HCT116 (cell line): Measurements from ENCODE around the gene TPD52L1.

Experiments
- MAX ChIP-seq: IDR thresholded peaks from 2 replicates; pipeline ENCODE4 v1.6.1; 2012
- TCF7L2 ChIP-seq: IDR thresholded peaks from 2 replicates; pipeline ENCODE4 v1.7.0; 2011; ENCODE audit warnings: borderline replicate concordance, inconsistent platforms; ENCODE audit not compliant: insufficient read depth, insufficient read length; ENCODE audit errors: extremely low read depth

GRCh38 chr6:125230674-125231073, 77.1 kb downstream of the TPD52L1 start:
- TF ChIP-seq MAX (no peak), TCF7L2 (no peak)
